Body of pancreas (tissue), 4 donors: ENCODE measurements around the gene ANKEF1. TPM values are rescaled to one million over a fixed set of nuclear protein-coding genes. Genes with fewer than 3 reads are reported as not detected.

Source experiments
- ATAC-seq: fragments of 150-250 bp; one replicate; pipeline ENCODE4 v1.9.1; 2016
- DNase-seq, 4 donors: peaks; one replicate each; pipeline ENCODE4 v3.0.0-alpha.2; 2019
- H3K27ac ChIP-seq, 4 donors: fragments of 200-600 bp; sonication (generic); 1 replicate in 3 of 4; 2 replicates in 1 of 4; pipeline versions ENCODE4 v1.5.1 to v1.6.1; 2016 to 2019; ENCODE audit warnings: mild to moderate bottlenecking in 1 of 4, mixed read lengths in 1 of 4, moderate library complexity in 1 of 4
- H3K27me3 ChIP-seq, 2 donors: fragments of 200-600 bp; sonication (generic); one replicate each; pipeline ENCODE4 v1.6.0; 2016; ENCODE audit warnings: mild to moderate bottlenecking in 1 of 2
- H3K36me3 ChIP-seq, 2 donors: fragments of 200-600 bp; sonication (generic); replicated peaks in 1 of 2; 2 replicates each; pipeline ENCODE4 v1.5.1; 2016; ENCODE audit warnings: low read depth in 2 of 2; ENCODE audit not compliant: insufficient read depth in 1 of 2
- H3K4me1 ChIP-seq: fragments of 200-600 bp; sonication (generic); one replicate; pipeline ENCODE4 v1.6.0; 2016
- H3K4me3 ChIP-seq, 2 donors: fragments of 200-600 bp; sonication (generic); 1 replicate in 1 of 2; 2 replicates in 1 of 2; pipeline ENCODE4 v1.5.1; 2016 to 2019
- H3K9me3 ChIP-seq, 3 donors: fragments of 200-600 bp; sonication (generic); 1 replicate in 2 of 3; 2 replicates in 1 of 3; pipeline ENCODE4 v1.5.1; 2016
- CTCF ChIP-seq, 7 experiments: fragments of 450-650 bp in 4 of 7; fragments of 200-600 bp in 3 of 7; sonication (generic) in 3 of 7; IDR thresholded peaks; one replicate each; pipeline ENCODE4 v1.5.1; 2016 to 2019; ENCODE audit warnings: antibody characterized with exemption in 7 of 7
- POLR2A ChIP-seq, 3 donors: fragments of 450-650 bp; IDR thresholded peaks; one replicate each; pipeline ENCODE4 v1.6.1; 2016; ENCODE audit warnings: antibody characterized with exemption in 3 of 3, mild to moderate bottlenecking in 2 of 3
- WGBS, 2 donors: methylation state at CpG; one replicate each; pipeline ENCODE4 v1.1.5; 2017; 5-methylcytosine and 5-hydroxymethylcytosine counted together
- intact Hi-C: fragments of 100-400 bp; cut with DNase I; formaldehyde crosslinking; loops from one replicate; pipeline ENCODE4 v1.15.1; 2023
- total RNA-seq, 2 donors: library from RNA; depleted of rRNA; stranded (reverse); fragments of >200 nt; gene quantifications; one replicate each; pipeline ENCODE4 v1.1.0, GENCODE V29; 2016

ANKEF1 gene
- total RNA-seq, 2 donors from 2014 or later = 5.9 to 6.2 TPM

GRCh38 chr20:10065154-10065833, 30.5 kb downstream of the ANKEF1 start:
- Histone ChIP-seq H3K27me3 (no peaks in the 10 kb centered on the region), H3K36me3 (no peaks in the 10 kb centered on the region), H3K9me3 (no peaks in the 10 kb centered on the region), H3K27ac (no peak overlapping the region), H3K4me1 (no peaks in the 10 kb centered on the region), H3K4me3 (no peak overlapping the region)
- intact Hi-C loops = no loop called here
- ATAC-seq = no peak
- TF ChIP-seq POLR2A (IDR thresholded peaks at IDR 0.05) (no peak), CTCF (IDR thresholded peaks at IDR 0.05) (no peak)
- DNase-seq = no peak
- 95 to 97% methylated on average over 3 of the region's 3 CpGs for WGBS, 2 donors

- no peak overlapping the region for H3K4me3 ChIP-seq
- DNase-seq (no peak), ATAC-seq (no peak)
- TF ChIP-seq CTCF (IDR thresholded peaks at IDR 0.05) (no peak), POLR2A (IDR thresholded peaks at IDR 0.05) (no peak)
- WGBS, 2 donors = 71 to 74% methylated on average over 2 of the region's 2 CpGs
- no peak overlapping the region for H3K27ac ChIP-seq
- no peaks in the 10 kb centered on the region for H3K27me3 ChIP-seq
- no peaks in the 10 kb centered on the region for H3K36me3 ChIP-seq
- intact Hi-C loops = no loop called here
- no peaks in the 10 kb centered on the region for H3K9me3 ChIP-seq
- no peaks in the 10 kb centered on the region for H3K4me1 ChIP-seq
Measured at GRCh38 chr20:10067321-10067720, 32.5 kb downstream of the ANKEF1 start.

GRCh38 chr20:10074513-10074912, 39.7 kb downstream of the ANKEF1 start:
- intact Hi-C loops = no loop called here
- Histone ChIP-seq H3K27ac (no peak overlapping the region), H3K9me3 (no peaks in the 10 kb centered on the region), H3K4me3 (no peak overlapping the region), H3K36me3 (no peaks in the 10 kb centered on the region), H3K27me3 (no peaks in the 10 kb centered on the region), H3K4me1 (peaks cover 42% of the 10 kb centered on the region)
- WGBS, 2 donors = 53 to 66% methylated on average over 2 of the region's 2 CpGs
- no peak for ATAC-seq
- no peak for TF ChIP-seq CTCF (IDR thresholded peaks at IDR 0.05)
- TF ChIP-seq POLR2A (IDR thresholded peaks at IDR 0.05) = no peak
- DNase-seq = peak in 2 of 4 donors; percentile 20 to 54

- peaks cover 53% of the 10 kb centered on the region for H3K4me1 ChIP-seq
- no peak for DNase-seq
- H3K4me3 ChIP-seq = no peak overlapping the region
- ATAC-seq = no peak
- TF ChIP-seq POLR2A (IDR thresholded peaks at IDR 0.05) (no peak), CTCF (IDR thresholded peaks at IDR 0.05) (no peak)
- WGBS, 2 donors = 83% methylated on average over 2 of the region's 2 CpGs
- H3K27ac ChIP-seq = peak overlapping the region; percentile 41 to 76 (median 74)
- no peaks in the 10 kb centered on the region for H3K9me3 ChIP-seq
- intact Hi-C loops = no loop called here
- no peaks in the 10 kb centered on the region for H3K27me3 ChIP-seq
- no peaks in the 10 kb centered on the region for H3K36me3 ChIP-seq
Measured at GRCh38 chr20:10075606-10076005, 40.8 kb downstream of the ANKEF1 start.
